ENCODE data around the gene LRFN2. TPM values are rescaled to one million over a fixed set of nuclear protein-coding genes. Genes with fewer than 3 reads are reported as not detected.

LRFN2 gene
- total RNA-seq, 4 donors from 2014 or later = 0.14 to 0.34 TPM; not detected in 2

- H3K4me3 ChIP-seq = no peak overlapping the region
- no peaks in the 10 kb centered on the region for H3K36me3 ChIP-seq
- no peak for TF ChIP-seq POLR2A (IDR thresholded peaks at IDR 0.05)
- TF ChIP-seq CTCF (IDR thresholded peaks at IDR 0.05) = no peak
Observed at GRCh38 chr6:40427196-40427595, 160.0 kb downstream of the LRFN2 start.

GRCh38 chr6:40426346-40427066, 160.7 kb downstream of the LRFN2 start:
- Histone ChIP-seq H3K4me1 (no peaks in the 10 kb centered on the region), H3K4me3 (no peak overlapping the region), H3K9me3 (no peaks in the 10 kb centered on the region), H3K27me3 (no peaks in the 10 kb centered on the region), H3K36me3 (no peaks in the 10 kb centered on the region), H3K27ac (no peak overlapping the region)
- DNase-seq = no peak
- intact Hi-C loops (cut with DNase I; ENCODE audit: low total_unique reads) = no loop called here
- TF ChIP-seq POLR2A (IDR thresholded peaks at IDR 0.05) (no peak), CTCF (IDR thresholded peaks at IDR 0.05) (no peak)

More at GRCh38 chr6:40427196-40427595, 160.0 kb downstream of the LRFN2 start:
- intact Hi-C loops (cut with DNase I; ENCODE audit: low total_unique reads) = no loop called here
- Histone ChIP-seq H3K9me3 (no peaks in the 10 kb centered on the region), H3K27me3 (no peaks in the 10 kb centered on the region), H3K27ac (no peak overlapping the region), H3K4me1 (no peaks in the 10 kb centered on the region)
- DNase-seq = no peak

GRCh38 chr6:40425192-40425919, 161.8 kb downstream of the LRFN2 start:
- no peak overlapping the region for H3K4me3 ChIP-seq
- no peaks in the 10 kb centered on the region for H3K36me3 ChIP-seq
- intact Hi-C loops (cut with DNase I; ENCODE audit: low total_unique reads) = no loop called here

GRCh38 chr6:40422046-40422445, 165.1 kb downstream of the LRFN2 start:
- no peak for DNase-seq
- Histone ChIP-seq H3K9me3 (no peaks in the 10 kb centered on the region), H3K4me1 (no peaks in the 10 kb centered on the region), H3K27me3 (no peaks in the 10 kb centered on the region), H3K36me3 (no peaks in the 10 kb centered on the region), H3K4me3 (no peak overlapping the region), H3K27ac (no peak overlapping the region)
- no peak for TF ChIP-seq CTCF (IDR thresholded peaks at IDR 0.05)
- TF ChIP-seq POLR2A (IDR thresholded peaks at IDR 0.05) = no peak
- intact Hi-C loops (cut with DNase I; ENCODE audit: low total_unique reads) = no loop called here

More at GRCh38 chr6:40425192-40425919, 161.8 kb downstream of the LRFN2 start:
- H3K4me1 ChIP-seq = no peaks in the 10 kb centered on the region
- H3K9me3 ChIP-seq = no peaks in the 10 kb centered on the region
- H3K27me3 ChIP-seq = no peaks in the 10 kb centered on the region
- no peak for TF ChIP-seq POLR2A (IDR thresholded peaks at IDR 0.05)
- no peak for TF ChIP-seq CTCF (IDR thresholded peaks at IDR 0.05)
- no peak for DNase-seq
- no peak overlapping the region for H3K27ac ChIP-seq
